ENCODE measurements around the gene ZBTB32. TPM values are rescaled to one million over a fixed set of nuclear protein-coding genes. Genes with fewer than 3 reads are reported as not detected.
A peak's percentile ranks its signal among the peaks of the same experiment; 100 is the strongest.

ZBTB32 gene
- total RNA-seq, 1 experiment from 2014 or later = 0.17 TPM

- DNase-seq (ENCODE audit: low spot score) = peak; percentile 100
- in situ Hi-C loops (cut with HindIII; ENCODE audit: low sequenced_read_pairs) = no loop called here
Observed at GRCh38 chr19:35745328-35746086, 41.1 kb downstream of the ZBTB32 start, which contains the start of the genes PSENEN and U2AF1L4. TSS of gene PSENEN (plus strand) at chr19:35745651. CDS start at chr19:35745931, 280 bp downstream. TSS of gene U2AF1L4 (minus strand) at chr19:35745418. CDS start at chr19:35745391, 27 bp downstream.

- no peak for DNase-seq (ENCODE audit: low spot score)
- in situ Hi-C loops (cut with HindIII; ENCODE audit: low sequenced_read_pairs) = no loop called here
Observed at GRCh38 chr19:35746087-35746462, 41.7 kb downstream of the ZBTB32 start.

- in situ Hi-C loops (cut with HindIII; ENCODE audit: low sequenced_read_pairs) = no loop called here
Observed at GRCh38 chr19:35746531-35746930, 42.2 kb downstream of the ZBTB32 start.

GRCh38 chr19:35748106-35749020 is 44.0 kb downstream of the ZBTB32 start, which contains the start of gene LIN37:
TSS of gene LIN37 (plus strand) at chr19:35748576. CDS start at chr19:35748725, 149 bp downstream.
- in situ Hi-C loops (cut with HindIII; ENCODE audit: low sequenced_read_pairs) = no loop called here
- peak; percentile 100 for DNase-seq (ENCODE audit: low spot score)

More at GRCh38 chr19:35746531-35746930, 42.2 kb downstream of the ZBTB32 start:
- no peak for DNase-seq (ENCODE audit: low spot score)

GRCh38 chr19:35750167-35750566 is 45.8 kb downstream of the ZBTB32 start:
- no peak for DNase-seq (ENCODE audit: low spot score)
- in situ Hi-C loops (cut with HindIII; ENCODE audit: low sequenced_read_pairs) = no loop called here

GRCh38 chr19:35751839-35752745 is 47.7 kb downstream of the ZBTB32 start:
- no peak for DNase-seq (ENCODE audit: low spot score)
- in situ Hi-C loops (cut with HindIII; ENCODE audit: low sequenced_read_pairs) = no loop called here

- in situ Hi-C loops (cut with HindIII; ENCODE audit: low sequenced_read_pairs) = no loop called here
- DNase-seq (ENCODE audit: low spot score) = no peak
Observed at GRCh38 chr19:35752746-35753350, 48.5 kb downstream of the ZBTB32 start.

- DNase-seq (ENCODE audit: low spot score) = no peak
- in situ Hi-C loops (cut with HindIII; ENCODE audit: low sequenced_read_pairs) = no loop called here
Observed at GRCh38 chr19:35753634-35754369, 49.4 kb downstream of the ZBTB32 start.

GRCh38 chr19:35754370-35755130 is 50.2 kb downstream of the ZBTB32 start:
- DNase-seq (ENCODE audit: low spot score) = no peak
- in situ Hi-C loops (cut with HindIII; ENCODE audit: low sequenced_read_pairs) = no loop called here

GRCh38 chr19:35755131-35755549 is 50.8 kb downstream of the ZBTB32 start:
- DNase-seq (ENCODE audit: low spot score) = no peak
- in situ Hi-C loops (cut with HindIII; ENCODE audit: low sequenced_read_pairs) = no loop called here

- in situ Hi-C loops (cut with HindIII; ENCODE audit: low sequenced_read_pairs) = no loop called here
- no peak for DNase-seq (ENCODE audit: low spot score)
Observed at GRCh38 chr19:35755550-35756376, 51.4 kb downstream of the ZBTB32 start.

GRCh38 chr19:35756377-35757230 is 52.2 kb downstream of the ZBTB32 start, which contains the start of gene HSPB6:
TSS of gene HSPB6 (minus strand) at chr19:35757029. CDS start at chr19:35757008, 21 bp downstream.
- in situ Hi-C loops (cut with HindIII; ENCODE audit: low sequenced_read_pairs) = no loop called here
- peak; percentile 32 for DNase-seq (ENCODE audit: low spot score)

GRCh38 chr19:35757231-35757748 is 52.9 kb downstream of the ZBTB32 start:
- in situ Hi-C loops (cut with HindIII; ENCODE audit: low sequenced_read_pairs) = no loop called here
- DNase-seq (ENCODE audit: low spot score) = no peak

GRCh38 chr19:35757749-35758608 is 53.6 kb downstream of the ZBTB32 start, which contains the start of gene PROSER3:
TSS of gene PROSER3 (plus strand) at chr19:35758176. CDS start at chr19:35758216, 40 bp downstream.
- in situ Hi-C loops (cut with HindIII; ENCODE audit: low sequenced_read_pairs) = no loop called here
- DNase-seq (ENCODE audit: low spot score) = peak; percentile 99
